ENCODE measurements around the gene SEMG1.

GRCh38 chr20:45253261-45253660 is 46.4 kb downstream of the SEMG1 start:
- no peak for TF ChIP-seq CTCF (IDR thresholded peaks at IDR 0.05)
- TF ChIP-seq NFATC4 (CRISPR knock-in tag; IDR thresholded peaks at IDR 0.05) = no peak
- no peak for TF ChIP-seq ESRRA (CRISPR knock-in tag; IDR thresholded peaks at IDR 0.05; ENCODE audit: borderline replicate concordance)
